Activated CD4-positive, alpha-beta T cell treated with anti-CD3 and anti-CD28 coated beads for 24 hours (primary cell): ENCODE measurements around the gene SORCS2.

ENCODE experiments used
- DNase-seq, 2 donors: peaks; one replicate each; pipeline ENCODE4 v3.0.0-alpha.2; 2020; ENCODE audit warnings: low read depth in 2 of 2

The SORCS2 gene

GRCh38 chr4:7375427-7375826 lies 183.1 kb downstream of the SORCS2 start:
- DNase-seq = no peak

- DNase-seq = no peak
Measured at GRCh38 chr4:7377223-7377865, 185.0 kb downstream of the SORCS2 start.

DNA sequence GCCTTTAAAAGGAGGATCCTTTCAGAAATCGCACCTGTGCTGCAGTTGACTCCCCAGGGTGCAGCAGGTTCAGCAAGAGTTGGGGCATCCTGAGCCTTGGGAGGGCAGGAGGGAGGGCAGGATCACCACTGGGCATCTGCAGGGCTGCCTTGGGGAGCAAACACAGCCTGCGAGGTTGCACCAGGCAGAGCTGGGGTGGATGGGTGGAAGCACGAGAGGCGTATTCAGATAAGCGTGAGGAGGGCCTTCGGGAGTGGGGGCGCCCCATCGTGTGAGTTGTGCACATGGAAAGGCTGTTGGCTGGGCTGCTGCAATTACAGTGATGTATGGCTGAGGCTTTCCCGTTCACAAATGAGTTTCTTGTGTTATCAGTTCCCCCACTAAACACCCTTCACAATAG lies 186.8 kb downstream of the SORCS2 start:
- no peak for DNase-seq

- no peak for DNase-seq
Measured at GRCh38 chr4:7379719-7380118, 187.4 kb downstream of the SORCS2 start.

DNA sequence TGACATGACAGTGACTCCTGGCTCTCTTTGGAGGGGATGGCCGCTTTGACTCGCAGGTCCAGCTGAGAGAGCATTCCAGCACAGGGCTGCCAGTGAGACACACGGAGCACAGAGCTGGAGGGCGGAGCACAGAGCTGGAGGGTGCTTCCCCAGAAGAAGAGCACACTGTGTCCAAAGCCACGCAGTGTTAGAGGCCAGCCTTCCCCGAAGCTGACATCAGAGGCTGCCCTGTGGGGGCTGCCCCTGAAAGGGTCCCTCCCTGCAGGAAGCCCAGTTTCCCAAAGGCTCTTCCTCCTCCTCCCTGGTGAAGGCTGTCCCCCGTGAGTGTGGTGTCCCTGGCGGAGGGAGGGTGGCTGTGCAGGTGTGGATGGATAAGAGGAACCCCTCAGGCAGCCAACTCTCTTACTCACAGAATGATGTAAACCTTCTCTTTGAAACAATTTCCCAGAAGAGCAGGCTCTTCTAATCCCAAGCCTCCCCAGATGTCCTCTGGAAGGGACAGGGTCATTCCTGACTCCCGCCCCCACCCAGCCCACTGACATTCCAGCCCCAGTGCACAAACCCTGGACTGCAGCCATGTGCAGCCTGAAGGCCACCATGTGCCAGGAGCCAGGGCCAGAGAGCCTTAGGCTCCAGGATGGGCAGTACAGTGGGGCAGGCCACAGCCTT lies 189.0 kb downstream of the SORCS2 start:
- no peak for DNase-seq

DNA sequence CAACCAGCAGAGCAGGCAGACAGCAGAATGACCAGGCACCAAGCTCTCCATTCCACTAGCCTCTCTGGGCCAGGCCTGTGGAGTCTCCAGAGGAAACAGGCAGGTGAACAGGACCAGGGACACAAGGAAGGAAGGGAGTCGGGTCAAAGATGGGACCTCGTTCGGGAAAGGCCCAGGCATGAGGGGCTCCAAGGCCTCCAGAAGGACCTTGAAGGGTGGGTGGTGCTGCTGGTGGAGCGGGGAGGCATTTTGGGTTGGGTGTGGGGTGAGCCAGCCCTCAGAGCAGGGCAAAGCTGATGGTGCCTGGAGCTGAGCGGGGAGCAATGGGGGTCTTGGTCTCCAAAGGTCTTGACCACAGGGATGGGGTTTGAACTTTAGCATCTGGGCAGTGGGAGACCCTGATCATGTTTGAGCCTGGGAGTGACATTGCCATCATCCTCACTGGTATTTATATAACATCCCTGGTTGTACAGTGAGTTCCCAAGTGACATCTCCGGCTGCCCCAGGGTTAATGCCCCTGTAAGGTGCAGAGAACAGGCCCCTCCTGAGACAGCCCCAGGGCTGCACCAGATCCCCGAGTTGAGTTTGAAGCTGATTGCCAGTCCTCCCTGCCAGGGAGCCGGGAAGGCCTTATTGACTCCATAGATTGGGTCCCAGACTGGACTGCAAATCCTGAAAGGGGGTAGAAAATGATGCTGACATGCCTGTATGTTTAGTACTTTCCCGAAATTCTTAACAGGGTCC lies 189.7 kb downstream of the SORCS2 start:
- DNase-seq = no peak

DNA sequence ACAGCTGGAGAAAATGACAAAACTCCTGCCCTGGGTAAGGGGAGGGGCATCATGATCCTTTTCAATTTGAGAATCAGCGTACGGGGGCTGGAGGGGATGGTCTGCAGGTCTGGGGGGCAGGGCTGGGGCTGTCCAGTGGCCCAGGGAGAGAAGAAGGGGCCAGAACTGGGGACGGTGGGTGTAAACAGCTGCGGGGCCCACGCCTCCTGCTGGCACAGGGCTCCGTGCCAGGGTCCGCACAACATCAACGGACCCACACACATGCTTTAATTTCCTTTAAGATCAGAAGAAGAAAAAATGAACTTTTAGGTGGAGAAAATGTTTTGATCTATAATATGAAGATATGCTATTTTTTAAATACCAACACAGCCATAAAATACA lies 190.3 kb downstream of the SORCS2 start:
- no peak for DNase-seq

DNA sequence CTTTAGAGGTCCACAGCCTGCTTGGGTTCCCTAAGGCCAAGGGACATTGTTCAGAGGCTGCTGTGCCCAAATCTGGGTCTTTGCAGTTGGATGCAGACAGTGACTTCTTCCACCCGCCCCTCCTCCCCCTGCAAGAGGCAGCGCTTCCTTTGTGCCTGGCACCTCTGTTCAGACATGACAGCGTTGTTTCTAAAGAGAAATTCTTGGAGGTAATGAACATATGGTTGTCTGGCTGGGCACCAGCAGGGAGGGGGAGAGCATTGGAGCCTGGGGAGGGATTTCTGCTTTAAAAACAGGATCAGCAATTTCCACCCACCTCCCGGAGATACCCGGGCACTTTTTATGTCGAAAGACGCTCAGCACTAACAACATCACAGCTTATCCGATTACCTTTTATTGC lies 190.9 kb downstream of the SORCS2 start:
- no peak for DNase-seq

GRCh38 chr4:7384003-7384928 lies 191.9 kb downstream of the SORCS2 start:
- DNase-seq = no peak

- DNase-seq = no peak
Measured at GRCh38 chr4:7384929-7385890, 192.9 kb downstream of the SORCS2 start.

GRCh38 chr4:7387925-7388324 lies 195.6 kb downstream of the SORCS2 start:
- DNase-seq = no peak

DNA sequence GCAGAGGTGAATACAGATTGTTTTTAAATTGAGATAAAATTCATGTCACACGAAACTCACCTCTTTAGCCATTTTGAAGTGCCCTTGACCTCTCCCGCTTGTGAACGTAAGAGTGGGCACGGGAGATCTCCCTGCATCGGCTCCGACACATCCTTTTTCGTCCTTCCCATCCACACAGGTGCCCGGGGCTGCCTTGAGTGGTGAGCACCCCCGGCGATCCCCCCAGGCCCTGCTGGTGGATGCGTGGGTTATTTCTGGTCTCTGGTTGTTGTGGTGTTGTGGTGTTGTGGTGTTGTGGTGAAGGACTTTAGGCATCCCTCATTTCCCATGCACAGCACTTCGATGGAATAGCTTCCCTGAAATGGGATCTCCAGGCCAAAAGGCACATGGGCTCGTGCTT lies 196.3 kb downstream of the SORCS2 start:
- no peak for DNase-seq

- no peak for DNase-seq
Measured at GRCh38 chr4:7389101-7389701, 196.9 kb downstream of the SORCS2 start.

DNA sequence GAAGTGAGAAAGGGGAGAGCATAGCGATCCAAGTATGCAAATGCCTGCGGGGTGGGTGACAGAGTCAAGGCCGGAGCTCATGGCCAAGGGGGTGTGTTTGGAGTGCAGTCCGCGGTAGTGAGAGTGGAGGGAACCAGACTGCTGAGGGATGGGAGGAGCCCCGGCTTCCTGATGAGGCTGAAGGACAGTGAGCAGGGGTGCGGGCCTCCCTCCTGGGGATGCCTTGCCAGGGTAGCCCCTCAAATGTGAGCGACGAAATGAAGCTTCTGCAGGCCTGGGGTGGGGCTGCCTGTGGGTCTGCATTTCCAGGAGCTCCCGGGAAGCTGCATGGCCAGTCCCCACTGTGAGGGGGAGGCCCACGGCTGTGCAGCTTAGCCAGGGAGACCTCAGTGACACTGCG lies 197.4 kb downstream of the SORCS2 start:
- no peak for DNase-seq

DNA sequence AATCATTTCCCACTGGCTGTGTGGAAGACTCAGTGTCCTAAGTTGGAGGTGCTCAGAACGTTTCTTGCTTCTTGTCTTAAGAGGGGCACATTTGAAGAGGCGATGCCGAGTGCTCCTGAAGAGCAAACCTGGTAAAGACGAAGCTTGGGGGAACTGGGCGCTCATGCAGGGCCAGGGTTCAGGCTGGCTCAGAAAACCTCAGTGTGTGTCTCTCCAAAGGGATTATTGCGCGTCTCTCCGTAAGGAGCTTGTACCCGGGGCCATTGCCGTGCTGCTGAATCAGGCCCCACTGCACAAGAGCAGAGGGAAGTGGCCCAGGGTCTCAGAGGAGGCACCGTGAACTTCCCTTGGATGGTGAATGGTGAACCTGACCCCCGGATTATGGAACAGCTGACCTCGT lies 198.0 kb downstream of the SORCS2 start:
- no peak for DNase-seq

DNA sequence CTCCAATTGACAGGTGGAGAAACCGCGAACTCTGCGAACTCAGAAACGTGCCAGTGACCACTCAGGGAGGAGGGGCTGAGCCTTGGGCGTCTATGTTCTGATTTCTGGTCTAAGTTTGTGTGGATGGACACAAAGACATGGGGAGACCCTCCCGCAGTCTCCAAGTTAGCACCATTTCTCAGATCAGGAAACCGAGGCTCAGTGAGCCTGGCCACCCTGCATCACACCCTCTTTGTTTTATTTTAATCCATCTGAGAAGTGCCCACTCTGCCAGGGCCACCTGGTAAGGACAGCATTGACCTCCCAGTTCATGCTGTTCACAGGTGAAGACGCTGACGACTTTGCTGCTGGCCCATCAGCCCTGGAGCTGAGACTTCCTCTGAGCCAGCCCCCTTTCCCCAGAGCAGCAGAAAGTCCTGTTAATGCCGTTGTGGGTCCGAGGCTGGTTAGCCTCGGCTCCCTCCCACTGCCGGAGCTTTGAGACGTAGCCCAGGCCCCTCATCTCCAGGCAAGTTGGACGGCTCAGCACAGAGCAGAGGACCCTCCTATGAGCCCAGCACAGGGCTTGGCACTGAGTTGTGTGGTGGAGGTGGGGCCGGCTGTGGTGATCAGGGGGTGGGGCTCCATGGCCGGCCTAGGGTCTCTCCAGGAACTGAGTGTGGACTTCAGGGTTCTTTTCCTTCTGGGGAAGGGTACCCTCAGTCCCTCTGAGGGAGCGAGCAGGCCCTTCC lies 198.7 kb downstream of the SORCS2 start:
- no peak for DNase-seq

- DNase-seq = no peak
Measured at GRCh38 chr4:7391637-7392437, 199.5 kb downstream of the SORCS2 start.

- no peak for DNase-seq
Measured at GRCh38 chr4:7392438-7393421, 200.4 kb downstream of the SORCS2 start.
